Lower lobe of right lung (tissue), 2 donors: Measurements from ENCODE around the gene DST. TPM values are rescaled to one million over a fixed set of nuclear protein-coding genes. Genes with fewer than 3 reads are reported as not detected.

Experiments
- ATAC-seq, 2 donors: fragments of 200-7000 bp; cut with Tn5 transposase; one replicate each; pipeline ENCODE4 v1.9.1; 2020 to 2022; ENCODE audit warnings: mild to moderate bottlenecking in 2 of 2, moderate library complexity in 2 of 2
- DNase-seq: peaks from one replicate; pipeline ENCODE4 v3.0.0-alpha.2; 2020
- H3K27ac ChIP-seq: fragments of 200-600 bp; one replicate; pipeline ENCODE4 v1.8.0; 2022
- H3K27me3 ChIP-seq: fragments of 200-600 bp; one replicate; pipeline ENCODE4 v1.8.0; 2022; ENCODE audit warnings: low read depth
- H3K36me3 ChIP-seq: fragments of 200-600 bp; one replicate; pipeline ENCODE4 v1.8.0; 2022; ENCODE audit warnings: mild to moderate bottlenecking
- H3K4me1 ChIP-seq: fragments of 200-600 bp; one replicate; pipeline ENCODE4 v1.8.0; 2022
- H3K4me3 ChIP-seq: fragments of 200-600 bp; one replicate; pipeline ENCODE4 v1.8.0; 2022; ENCODE audit warnings: mild to moderate bottlenecking
- H3K9me3 ChIP-seq: fragments of 200-600 bp; one replicate; pipeline ENCODE4 v1.8.0; 2022
- intact Hi-C: fragments of 100-400 bp; cut with DNase I; formaldehyde crosslinking; loops from one replicate; pipeline ENCODE4 v1.11.0; 2022
- total RNA-seq: library from RNA; stranded (reverse); fragmentation: NEBNext Ultra II Directional; extraction: Animal tissue kit (Norgen Biotek cat#: 25700); gene quantifications from one replicate; pipeline ENCODE4 v1.2.1, GENCODE V29; 2021
- TF ChIP-seq, protein P1 (sequence below): fragments of 200-600 bp; IDR thresholded peaks from one replicate; pipeline ENCODE4 v1.8.0; 2022; ENCODE audit warnings: antibody characterized with exemption, mild to moderate bottlenecking
- donor health status: DM: no; HTN: yes; CAD: no; lungs with severe emphysema.

DST gene
- total RNA-seq, 1 donor from 2014 or later: 327 TPM

DNA sequence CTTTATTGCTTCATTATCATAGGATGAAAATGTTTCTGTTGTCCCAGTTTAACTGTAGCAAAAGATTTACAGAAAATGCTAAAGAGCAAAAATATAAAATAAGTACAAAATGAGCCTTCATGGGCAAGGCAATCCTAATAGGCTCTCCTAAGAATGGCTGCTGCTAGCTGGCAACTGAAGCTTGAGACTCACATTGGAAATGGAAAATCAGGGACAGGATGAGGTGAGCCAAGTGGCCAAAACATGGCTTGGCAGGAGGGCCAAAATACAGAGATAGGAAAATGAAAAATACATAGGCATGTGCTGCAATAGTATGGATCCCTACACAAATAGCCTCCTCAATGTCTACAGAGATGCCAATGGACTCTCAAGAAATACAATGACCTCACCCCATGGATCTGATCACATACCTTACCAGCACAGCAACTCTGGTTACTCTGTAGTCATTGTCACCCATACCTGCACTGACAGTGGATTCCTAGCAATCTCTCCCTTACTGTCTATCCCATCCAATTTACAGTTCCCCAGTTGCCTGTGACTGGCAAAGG, 105.4 kb downstream of the DST start:
- Histone ChIP-seq H3K4me3 (peak overlapping the region; percentile 65), H3K27ac (no peak overlapping the region), H3K36me3 (peaks cover 45% of the 10 kb centered on the region), H3K9me3 (no peaks in the 10 kb centered on the region), H3K4me1 (peaks cover 43% of the 10 kb centered on the region), H3K27me3 (no peaks in the 10 kb centered on the region)
- TF ChIP-seq, protein P1, sequence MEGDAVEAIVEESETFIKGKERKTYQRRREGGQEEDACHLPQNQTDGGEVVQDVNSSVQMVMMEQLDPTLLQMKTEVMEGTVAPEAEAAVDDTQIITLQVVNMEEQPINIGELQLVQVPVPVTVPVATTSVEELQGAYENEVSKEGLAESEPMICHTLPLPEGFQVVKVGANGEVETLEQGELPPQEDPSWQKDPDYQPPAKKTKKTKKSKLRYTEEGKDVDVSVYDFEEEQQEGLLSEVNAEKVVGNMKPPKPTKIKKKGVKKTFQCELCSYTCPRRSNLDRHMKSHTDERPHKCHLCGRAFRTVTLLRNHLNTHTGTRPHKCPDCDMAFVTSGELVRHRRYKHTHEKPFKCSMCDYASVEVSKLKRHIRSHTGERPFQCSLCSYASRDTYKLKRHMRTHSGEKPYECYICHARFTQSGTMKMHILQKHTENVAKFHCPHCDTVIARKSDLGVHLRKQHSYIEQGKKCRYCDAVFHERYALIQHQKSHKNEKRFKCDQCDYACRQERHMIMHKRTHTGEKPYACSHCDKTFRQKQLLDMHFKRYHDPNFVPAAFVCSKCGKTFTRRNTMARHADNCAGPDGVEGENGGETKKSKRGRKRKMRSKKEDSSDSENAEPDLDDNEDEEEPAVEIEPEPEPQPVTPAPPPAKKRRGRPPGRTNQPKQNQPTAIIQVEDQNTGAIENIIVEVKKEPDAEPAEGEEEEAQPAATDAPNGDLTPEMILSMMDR: no peak
- intact Hi-C loops: no loop called here
- DNase-seq: no peak
- no peak for ATAC-seq

DNA sequence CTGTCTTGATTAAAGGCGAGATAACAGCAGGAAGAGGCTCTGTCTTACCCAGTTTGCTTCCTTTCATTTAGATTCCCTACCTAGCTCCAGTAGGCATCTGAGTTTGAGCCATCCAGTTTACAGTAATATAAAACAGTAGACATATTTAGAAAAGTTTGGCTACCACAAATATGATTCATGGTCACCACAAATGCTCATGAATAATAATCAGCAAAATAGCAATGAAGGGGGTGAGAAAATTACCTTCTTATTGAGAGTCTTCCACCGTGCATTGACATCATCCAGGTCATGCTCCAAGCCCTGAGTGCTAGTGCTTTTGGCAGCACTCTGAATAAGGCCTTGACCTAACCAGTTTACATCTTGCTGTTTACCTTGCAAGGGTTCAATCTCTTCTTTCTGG, 106.2 kb downstream of the DST start:
- H3K27me3 ChIP-seq: no peaks in the 10 kb centered on the region
- TF ChIP-seq, protein P1: no peak
- DNase-seq (no peak), ATAC-seq (no peak)
- H3K9me3 ChIP-seq: no peaks in the 10 kb centered on the region
- no peak overlapping the region for H3K27ac ChIP-seq
- intact Hi-C loops: no loop called here
- peaks cover 52% of the 10 kb centered on the region for H3K36me3 ChIP-seq
- H3K4me3 ChIP-seq: peak overlapping the region; percentile 65
- H3K4me1 ChIP-seq: peaks cover 38% of the 10 kb centered on the region

DNA sequence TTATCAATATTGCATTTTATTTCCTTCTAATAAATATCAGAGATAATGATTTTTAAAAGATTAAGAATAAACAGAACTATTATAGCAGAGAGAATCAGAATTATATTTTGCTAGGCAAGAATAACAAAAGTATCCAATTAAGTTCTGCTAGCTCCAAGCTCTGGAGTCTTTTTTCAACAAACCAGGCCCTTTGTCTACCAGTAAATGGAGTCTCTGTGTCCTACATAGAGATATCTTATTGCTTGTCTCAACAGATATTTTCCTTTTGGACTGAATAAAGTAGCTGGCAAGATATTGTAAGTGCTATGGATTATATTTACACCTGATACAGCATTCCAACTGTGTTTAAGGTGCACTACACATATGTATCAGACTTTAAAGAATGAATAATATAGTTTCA, 107.1 kb downstream of the DST start:
- H3K27me3 ChIP-seq: no peaks in the 10 kb centered on the region
- DNase-seq (no peak), ATAC-seq (no peak)
- peak overlapping the region; percentile 65 for H3K4me3 ChIP-seq
- peaks cover 61% of the 10 kb centered on the region for H3K36me3 ChIP-seq
- peaks cover 30% of the 10 kb centered on the region for H3K4me1 ChIP-seq
- no peaks in the 10 kb centered on the region for H3K9me3 ChIP-seq
- TF ChIP-seq, protein P1: no peak
- intact Hi-C loops: no loop called here
- no peak overlapping the region for H3K27ac ChIP-seq

DNA sequence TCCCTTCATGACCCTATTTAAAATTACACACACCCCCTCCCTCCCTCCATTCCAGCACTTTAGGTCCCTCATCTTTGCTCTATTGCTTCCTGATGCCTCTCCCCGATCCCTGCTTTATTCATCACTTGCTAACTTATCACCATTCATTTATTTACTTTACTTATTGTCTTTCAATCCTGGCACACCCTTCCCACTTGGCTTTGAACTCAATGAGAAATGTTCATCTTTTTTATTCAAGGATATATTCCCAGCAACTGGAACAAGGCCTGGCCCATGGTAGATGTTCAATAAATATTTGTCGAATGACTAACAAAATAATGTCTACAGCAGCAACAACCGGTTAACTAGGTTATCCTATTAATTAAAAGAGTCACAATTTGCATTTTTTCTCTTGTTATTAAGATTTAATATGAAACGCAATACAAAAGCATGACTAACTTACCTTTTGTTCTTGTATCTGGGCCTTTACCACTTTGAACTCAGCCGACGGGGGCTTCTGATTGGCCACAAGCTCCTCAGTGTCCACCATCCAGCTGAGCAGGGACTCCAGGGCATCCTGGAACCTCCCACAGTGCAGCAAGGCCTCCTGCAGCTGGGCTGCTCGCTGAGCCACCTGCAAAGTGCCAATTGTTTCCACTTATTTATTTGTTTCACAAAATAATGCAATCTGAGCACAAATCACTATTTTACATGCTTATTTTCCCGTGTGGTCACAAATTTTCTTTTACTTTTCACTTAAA, 107.8 kb downstream of the DST start:
- intact Hi-C loops: no loop called here
- TF ChIP-seq, protein P1: no peak
- no peaks in the 10 kb centered on the region for H3K27me3 ChIP-seq
- H3K9me3 ChIP-seq: no peaks in the 10 kb centered on the region
- H3K4me3 ChIP-seq: no peak overlapping the region
- peaks cover 68% of the 10 kb centered on the region for H3K36me3 ChIP-seq
- H3K27ac ChIP-seq: no peak overlapping the region
- peaks cover 27% of the 10 kb centered on the region for H3K4me1 ChIP-seq
- no peak for ATAC-seq
- DNase-seq: no peak

DNA sequence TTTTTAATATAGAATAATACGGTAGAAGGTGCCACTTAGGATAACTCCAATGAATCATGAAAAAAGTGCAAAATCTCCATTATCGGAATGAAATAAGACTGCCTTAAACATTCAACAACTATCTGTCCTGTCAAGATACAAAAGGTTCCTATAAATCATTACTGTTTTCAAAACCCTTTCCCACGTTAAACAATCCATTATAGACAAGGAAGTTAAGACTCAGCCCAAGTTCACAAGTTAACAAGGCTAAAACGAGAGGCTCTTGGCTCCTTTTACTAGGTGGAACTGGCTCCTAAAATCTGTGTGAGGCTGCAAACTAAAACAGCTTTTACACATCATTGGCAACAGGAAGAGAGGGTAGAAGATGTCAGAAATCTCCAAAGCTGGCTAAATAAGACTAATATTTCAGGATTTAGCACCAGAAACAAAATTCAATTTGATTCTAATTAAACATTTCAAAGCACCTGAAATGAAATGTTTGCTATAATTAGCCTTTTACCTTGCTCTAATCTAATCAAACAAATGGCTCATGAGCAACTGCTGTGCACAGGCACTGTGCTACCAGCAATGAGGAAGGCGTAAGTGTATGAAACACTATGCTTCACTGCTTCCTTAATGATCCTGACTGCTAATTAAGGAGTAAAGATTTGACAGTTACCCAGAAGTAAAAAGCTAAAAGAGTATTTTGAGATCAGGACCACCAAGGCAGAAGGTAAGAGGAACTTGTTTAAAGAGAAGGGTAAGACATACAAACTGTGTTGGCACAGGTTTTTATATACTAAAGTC, 109.7 kb downstream of the DST start:
- DNase-seq: no peak
- Histone ChIP-seq H3K4me3 (no peak overlapping the region), H3K27ac (peak overlapping the region; percentile 32), H3K36me3 (peaks cover 86% of the 10 kb centered on the region), H3K4me1 (peaks cover 23% of the 10 kb centered on the region), H3K27me3 (no peaks in the 10 kb centered on the region), H3K9me3 (no peaks in the 10 kb centered on the region)
- intact Hi-C loops: no loop called here
- TF ChIP-seq, protein P1: no peak
- ATAC-seq: no peak
